ENCODE measurements around the gene SSTR5.

SSTR5 gene

GRCh38 chr16:1117926-1118325, 45.4 kb downstream of the SSTR5 start:
- TF ChIP-seq CTCF (IDR thresholded peaks at IDR 0.05; ENCODE audit: low read length, missing control alignments), result no peak
- DNase-seq (ENCODE audit: low read depth), result no peak
- H3K4me3 ChIP-seq (replicated peaks; ENCODE audit: low read depth, low read length), result no peak overlapping the region

GRCh38 chr16:1119129-1119528, 46.6 kb downstream of the SSTR5 start:
- no peak for TF ChIP-seq CTCF (IDR thresholded peaks at IDR 0.05; ENCODE audit: low read length, missing control alignments)
- DNase-seq (ENCODE audit: low read depth), result no peak
- H3K4me3 ChIP-seq (replicated peaks; ENCODE audit: low read depth, low read length), result no peak overlapping the region

GRCh38 chr16:1119766-1120576, 47.4 kb downstream of the SSTR5 start:
- H3K4me3 ChIP-seq (replicated peaks; ENCODE audit: low read depth, low read length), result no peak overlapping the region
- TF ChIP-seq CTCF (IDR thresholded peaks at IDR 0.05; ENCODE audit: low read length, missing control alignments), result no peak
- DNase-seq (ENCODE audit: low read depth), result no peak

GRCh38 chr16:1120577-1120941, 48.0 kb downstream of the SSTR5 start:
- no peak for DNase-seq (ENCODE audit: low read depth)
- no peak overlapping the region for H3K4me3 ChIP-seq (replicated peaks; ENCODE audit: low read depth, low read length)
- no peak for TF ChIP-seq CTCF (IDR thresholded peaks at IDR 0.05; ENCODE audit: low read length, missing control alignments)

- TF ChIP-seq CTCF (IDR thresholded peaks at IDR 0.05; ENCODE audit: low read length, missing control alignments), result no peak
Measured at GRCh38 chr16:1121009-1121408, 48.5 kb downstream of the SSTR5 start.

GRCh38 chr16:1121601-1122397, 49.3 kb downstream of the SSTR5 start:
- TF ChIP-seq CTCF (IDR thresholded peaks at IDR 0.05; ENCODE audit: low read length, missing control alignments), result no peak
- no peak overlapping the region for H3K4me3 ChIP-seq (replicated peaks; ENCODE audit: low read depth, low read length)
- DNase-seq (ENCODE audit: low read depth), result no peak

More at GRCh38 chr16:1121009-1121408, 48.5 kb downstream of the SSTR5 start:
- no peak overlapping the region for H3K4me3 ChIP-seq (replicated peaks; ENCODE audit: low read depth, low read length)
- no peak for DNase-seq (ENCODE audit: low read depth)
